Parathyroid adenoma (tissue), 2 donors: Measurements from ENCODE around the gene C10orf67.
A peak's percentile ranks its signal among the peaks of the same experiment; 100 is the strongest.
"Not testable (repeated sequence)": the region's sequence is repeated elsewhere in the genome, so short reads cannot be mapped to it uniquely, and the experiment has no call there.

Experiments
- H2AFZ ChIP-seq: fragments of 300-600 bp; sonication (generic); one replicate; pipeline ENCODE4 v1.7.0; 2017; ENCODE audit warnings: antibody characterized with exemption, mild to moderate bottlenecking
- H3K27ac ChIP-seq: fragments of 300-600 bp; sonication (generic); one replicate; pipeline ENCODE4 v1.7.0; 2017
- H3K27me3 ChIP-seq: fragments of 300-600 bp; sonication (generic); one replicate; pipeline ENCODE4 v1.7.0; 2017; ENCODE audit warnings: low read length; ENCODE audit not compliant: control insufficient read depth, insufficient read depth
- H3K36me3 ChIP-seq: fragments of 300-600 bp; sonication (generic); one replicate; pipeline ENCODE4 v1.7.0; 2017; ENCODE audit warnings: low read length; ENCODE audit not compliant: control insufficient read depth, insufficient read depth
- H3K4me1 ChIP-seq: fragments of 300-600 bp; sonication (generic); one replicate; pipeline ENCODE4 v1.7.0; 2017; ENCODE audit warnings: control low read depth
- H3K4me2 ChIP-seq: fragments of 300-600 bp; sonication (generic); one replicate; pipeline ENCODE4 v1.7.0; 2017; ENCODE audit warnings: low read length
- H3K4me3 ChIP-seq: fragments of 300-600 bp; sonication (generic); one replicate; pipeline ENCODE4 v1.7.0; 2017; ENCODE audit warnings: low read depth, low read length
- H3K79me2 ChIP-seq: fragments of 300-600 bp; sonication (generic); one replicate; pipeline ENCODE4 v1.7.0; 2017; ENCODE audit warnings: control low read depth
- H3K9ac ChIP-seq: fragments of 300-600 bp; sonication (generic); one replicate; pipeline ENCODE4 v1.7.0; 2017; ENCODE audit warnings: mild to moderate bottlenecking
- H3K9me3 ChIP-seq: fragments of 300-600 bp; sonication (generic); one replicate; pipeline ENCODE4 v1.7.0; 2017; ENCODE audit warnings: low read length; ENCODE audit not compliant: control insufficient read depth
- TF ChIP-seq, protein P1 (sequence below): fragments of 300-600 bp; sonication (generic); IDR thresholded peaks from one replicate; pipeline ENCODE4 v1.7.0; 2017; ENCODE audit warnings: antibody characterized with exemption, mild to moderate bottlenecking
- donor health status: primary hyperparathyroidism.

Gene C10orf67

DNA sequence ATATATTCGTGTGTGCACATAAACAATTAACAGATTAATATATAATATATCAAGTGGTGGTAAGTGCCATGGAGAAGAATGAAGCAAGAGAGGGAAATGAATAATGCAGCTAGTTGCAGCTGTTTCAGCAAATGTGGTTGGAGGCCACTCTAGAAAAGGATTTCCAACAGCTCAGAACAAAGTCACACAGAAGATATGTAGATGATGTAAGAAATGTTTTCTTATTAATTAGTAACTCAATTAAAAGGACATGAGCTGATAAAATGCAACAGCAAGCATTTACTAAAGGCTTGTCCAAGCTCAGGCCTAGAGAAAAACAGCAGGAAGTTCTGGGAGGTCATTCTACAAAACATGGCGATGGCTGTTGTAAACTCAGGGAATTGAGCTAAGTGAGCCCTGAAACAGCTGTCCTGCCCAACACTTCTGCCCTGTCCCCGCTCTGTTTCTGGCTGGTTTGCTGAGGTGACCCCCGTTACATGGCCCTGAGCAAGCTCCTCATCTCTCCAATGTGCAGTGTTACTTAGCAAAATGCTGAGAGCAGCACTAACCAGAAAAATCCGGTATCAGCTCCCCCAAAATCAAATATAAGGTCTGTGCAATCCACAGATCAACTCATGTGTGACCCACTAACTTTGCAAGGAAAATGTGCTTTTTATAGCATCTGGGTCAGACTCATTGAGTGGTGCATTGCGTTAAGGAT, 23.4 kb upstream of the C10orf67 start:
- Histone ChIP-seq H3K27me3 (no peaks in the 10 kb centered on the region), H3K27ac (no peak overlapping the region)

DNA sequence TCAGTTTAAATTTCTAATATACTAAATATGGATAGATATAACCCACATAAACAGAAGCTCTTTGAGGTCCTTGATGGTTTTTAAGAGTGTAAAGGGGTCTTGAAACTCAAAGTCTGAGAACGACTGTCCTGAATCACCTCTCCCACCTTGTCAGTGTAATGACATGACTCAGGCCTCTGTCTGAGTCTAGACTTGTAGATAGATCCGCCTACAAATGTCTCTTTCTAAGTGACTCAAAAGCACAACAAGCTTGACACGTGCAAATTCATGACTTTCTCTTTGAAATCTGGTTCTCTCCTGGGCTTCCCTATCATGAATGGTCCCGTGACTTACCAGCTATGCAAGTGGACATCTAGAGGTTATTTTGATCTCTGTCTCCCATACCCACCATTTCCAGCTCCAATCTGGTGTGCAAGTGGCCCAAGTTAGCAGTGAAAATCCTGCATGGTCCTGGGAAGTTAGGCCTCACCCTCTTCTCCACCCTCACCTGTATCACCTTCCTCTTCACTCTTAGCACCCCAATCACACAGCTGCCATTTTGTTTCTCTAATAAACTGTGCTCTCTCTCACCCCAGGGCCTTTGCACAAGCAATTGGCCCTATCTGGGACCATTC, 20.9 kb upstream of the C10orf67 start:
- H3K27ac ChIP-seq, H3K36me3 ChIP-seq, H2AFZ ChIP-seq, H3K27me3 ChIP-seq, H3K4me1 ChIP-seq, H3K9me3 ChIP-seq, H3K79me2 ChIP-seq, H3K9ac ChIP-seq, H3K4me3 ChIP-seq, H3K4me2 ChIP-seq: not testable (repeated sequence)

More for the DNA sequence above, 23.4 kb upstream of the C10orf67 start:
- Histone ChIP-seq H3K9ac (no peak overlapping the region), H3K4me2 (peak overlapping the region; percentile 5), H3K9me3 (no peaks in the 10 kb centered on the region), H3K36me3 (no peaks in the 10 kb centered on the region), H3K79me2 (no peaks in the 10 kb centered on the region), H3K4me1 (peaks cover 2% of the 10 kb centered on the region), H2AFZ (peak overlapping the region; percentile 51), H3K4me3 (peak overlapping the region; percentile 18)
- TF ChIP-seq, protein P1, sequence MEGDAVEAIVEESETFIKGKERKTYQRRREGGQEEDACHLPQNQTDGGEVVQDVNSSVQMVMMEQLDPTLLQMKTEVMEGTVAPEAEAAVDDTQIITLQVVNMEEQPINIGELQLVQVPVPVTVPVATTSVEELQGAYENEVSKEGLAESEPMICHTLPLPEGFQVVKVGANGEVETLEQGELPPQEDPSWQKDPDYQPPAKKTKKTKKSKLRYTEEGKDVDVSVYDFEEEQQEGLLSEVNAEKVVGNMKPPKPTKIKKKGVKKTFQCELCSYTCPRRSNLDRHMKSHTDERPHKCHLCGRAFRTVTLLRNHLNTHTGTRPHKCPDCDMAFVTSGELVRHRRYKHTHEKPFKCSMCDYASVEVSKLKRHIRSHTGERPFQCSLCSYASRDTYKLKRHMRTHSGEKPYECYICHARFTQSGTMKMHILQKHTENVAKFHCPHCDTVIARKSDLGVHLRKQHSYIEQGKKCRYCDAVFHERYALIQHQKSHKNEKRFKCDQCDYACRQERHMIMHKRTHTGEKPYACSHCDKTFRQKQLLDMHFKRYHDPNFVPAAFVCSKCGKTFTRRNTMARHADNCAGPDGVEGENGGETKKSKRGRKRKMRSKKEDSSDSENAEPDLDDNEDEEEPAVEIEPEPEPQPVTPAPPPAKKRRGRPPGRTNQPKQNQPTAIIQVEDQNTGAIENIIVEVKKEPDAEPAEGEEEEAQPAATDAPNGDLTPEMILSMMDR = no peak

DNA sequence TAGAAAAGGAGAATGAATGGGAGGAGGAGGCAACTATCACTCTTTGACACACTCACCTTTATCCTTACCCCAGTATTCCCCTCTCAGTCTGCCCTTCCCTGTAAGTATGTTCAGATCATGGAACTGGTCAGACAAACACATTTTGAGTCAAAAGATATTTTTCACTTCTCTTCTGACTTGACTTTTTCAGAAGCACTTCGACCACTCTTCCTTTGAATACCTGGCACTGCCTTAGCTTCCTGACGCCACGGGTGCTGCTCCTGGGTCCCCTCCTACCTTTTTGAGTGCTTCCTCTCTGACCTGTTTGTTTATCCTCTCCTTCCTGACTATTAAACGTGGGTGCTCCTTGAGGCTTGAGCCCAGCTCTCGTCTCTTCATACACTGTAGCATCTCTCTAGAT, 19.8 kb upstream of the C10orf67 start:
- H3K27me3 ChIP-seq = no peaks in the 10 kb centered on the region
- H3K9me3 ChIP-seq = no peaks in the 10 kb centered on the region
- H3K79me2 ChIP-seq = no peaks in the 10 kb centered on the region
- no peak overlapping the region for H3K4me3 ChIP-seq
- H3K27ac ChIP-seq = no peak overlapping the region
- no peak overlapping the region for H2AFZ ChIP-seq
- H3K4me1 ChIP-seq = peaks cover 2% of the 10 kb centered on the region
- no peak overlapping the region for H3K4me2 ChIP-seq
- no peaks in the 10 kb centered on the region for H3K36me3 ChIP-seq
- TF ChIP-seq, protein P1 = no peak
- no peak overlapping the region for H3K9ac ChIP-seq

DNA sequence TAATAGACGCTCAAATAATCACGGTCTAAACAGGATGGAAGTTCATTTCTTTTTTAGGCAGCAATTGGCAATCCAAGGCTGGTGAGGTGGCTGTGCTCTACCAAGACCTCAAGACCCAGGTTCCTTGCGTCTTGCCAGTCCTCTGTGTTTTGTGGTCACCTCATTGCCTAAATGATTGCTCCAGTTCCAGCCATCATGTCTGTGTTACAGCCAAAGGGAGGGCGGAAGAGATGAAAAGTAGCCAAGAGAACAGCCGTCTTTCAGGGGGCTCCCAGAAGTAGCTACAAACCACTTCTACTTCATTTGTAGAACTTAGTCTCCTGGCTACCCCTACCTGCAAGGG, 19.2 kb upstream of the C10orf67 start:
- H3K79me2 ChIP-seq = no peaks in the 10 kb centered on the region
- H3K27ac ChIP-seq = no peak overlapping the region
- H2AFZ ChIP-seq = no peak overlapping the region
- no peak overlapping the region for H3K4me2 ChIP-seq
- H3K27me3 ChIP-seq = no peaks in the 10 kb centered on the region
- no peaks in the 10 kb centered on the region for H3K36me3 ChIP-seq
- no peaks in the 10 kb centered on the region for H3K9me3 ChIP-seq
- H3K4me3 ChIP-seq = no peak overlapping the region
- H3K9ac ChIP-seq = no peak overlapping the region
- no peaks in the 10 kb centered on the region for H3K4me1 ChIP-seq
- TF ChIP-seq, protein P1 = no peak

DNA sequence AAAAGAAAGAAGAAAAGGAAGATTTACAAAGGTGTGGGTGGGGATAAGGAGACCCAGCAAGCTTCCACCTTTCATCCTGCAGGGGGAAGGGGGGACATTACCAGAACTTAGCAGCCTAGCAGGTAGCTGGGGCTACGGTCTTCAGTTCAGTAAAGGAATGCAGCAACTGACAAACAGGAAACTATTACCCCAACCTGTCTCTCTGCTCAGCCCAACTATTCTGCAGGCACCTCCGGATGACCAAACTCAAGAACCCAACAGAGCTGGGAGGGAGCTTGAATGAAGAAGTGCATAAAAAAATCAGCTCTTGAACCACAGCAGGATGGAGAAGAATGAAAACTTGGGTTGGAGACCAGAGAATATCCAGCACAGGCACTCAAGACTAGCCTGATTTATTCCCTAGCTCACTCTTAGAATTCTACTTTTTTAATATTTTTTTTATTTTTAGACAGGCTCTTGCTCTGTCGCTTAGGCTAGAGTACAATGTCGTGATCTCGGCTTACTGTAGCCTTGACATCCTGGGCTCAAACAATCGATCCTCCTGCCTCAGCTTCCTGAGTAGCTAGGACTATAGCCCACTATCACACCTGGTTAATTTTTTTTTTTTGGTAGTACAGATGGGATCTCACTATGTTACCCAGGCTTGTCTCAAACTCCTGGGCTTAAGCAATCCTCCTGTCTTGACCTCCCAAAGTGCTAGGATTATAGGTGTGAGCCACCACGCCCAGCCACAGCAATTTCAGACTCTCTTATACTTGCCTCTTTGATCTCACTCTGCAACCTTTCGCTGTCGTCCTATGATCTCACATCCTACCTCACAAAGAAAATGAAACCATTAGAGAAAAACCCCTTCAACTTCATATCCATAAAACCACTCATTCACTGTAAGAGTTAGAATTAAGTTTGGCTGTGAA, 18.5 kb upstream of the C10orf67 start:
- Histone ChIP-seq H3K9me3 (no peaks in the 10 kb centered on the region), H3K4me2 (no peak overlapping the region), H3K9ac (no peak overlapping the region), H3K4me3 (no peak overlapping the region), H3K36me3 (no peaks in the 10 kb centered on the region), H3K4me1 (no peaks in the 10 kb centered on the region), H3K27me3 (no peaks in the 10 kb centered on the region), H3K27ac (no peak overlapping the region), H2AFZ (no peak overlapping the region), H3K79me2 (no peaks in the 10 kb centered on the region)
- TF ChIP-seq, protein P1 = no peak
